ENCODE measurements around the gene CYGB. TPM values are rescaled to one million over a fixed set of nuclear protein-coding genes. Genes with fewer than 3 reads are reported as not detected.

CYGB gene
- total and polyA plus RNA-seq, 2 of the 13 experiments (the other 11 are each of a cell fraction or from before 2014, with no cell fraction given), result 18.9 to 27.1 TPM

DNA sequence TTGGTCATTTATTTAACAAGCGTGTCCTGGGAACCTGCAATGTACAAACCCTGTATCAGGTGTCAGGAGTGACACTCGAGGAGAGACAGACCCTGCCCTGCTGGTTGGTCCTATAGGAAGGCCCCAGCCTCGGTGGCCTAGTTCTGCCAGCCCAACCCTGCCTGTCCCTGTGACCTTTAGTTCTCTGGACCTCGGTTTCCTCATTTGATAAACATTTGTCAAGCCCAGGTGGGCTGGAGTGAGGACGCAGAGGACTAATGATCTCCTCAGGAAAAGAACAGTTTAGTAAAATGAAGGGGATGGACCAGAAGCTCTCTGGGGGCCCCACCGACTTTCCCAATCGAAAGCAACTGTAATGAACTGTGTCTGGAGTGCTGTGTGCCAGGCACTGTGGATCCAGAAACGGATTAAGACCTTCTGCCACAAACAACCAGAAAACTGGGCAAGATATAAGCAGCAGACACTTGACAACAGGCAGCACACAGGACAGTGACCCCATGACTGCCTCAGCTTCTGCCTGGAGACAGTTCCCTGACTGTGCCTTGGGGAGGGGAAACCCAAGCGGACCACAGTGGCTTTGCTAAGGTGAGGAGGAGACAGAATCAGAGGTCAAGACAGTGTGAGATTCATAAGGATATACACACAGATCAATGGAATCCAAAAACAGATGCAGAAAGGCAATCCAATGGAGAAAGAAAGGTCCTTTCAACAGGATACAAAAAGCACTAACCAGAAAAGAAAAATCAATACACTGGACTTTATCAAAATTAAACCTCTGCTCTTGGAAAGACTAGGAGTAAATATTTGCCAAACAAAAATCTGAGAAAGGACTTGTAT, 11.1 kb upstream of the CYGB start (continued):
- TF ChIP-seq, protein P1, sequence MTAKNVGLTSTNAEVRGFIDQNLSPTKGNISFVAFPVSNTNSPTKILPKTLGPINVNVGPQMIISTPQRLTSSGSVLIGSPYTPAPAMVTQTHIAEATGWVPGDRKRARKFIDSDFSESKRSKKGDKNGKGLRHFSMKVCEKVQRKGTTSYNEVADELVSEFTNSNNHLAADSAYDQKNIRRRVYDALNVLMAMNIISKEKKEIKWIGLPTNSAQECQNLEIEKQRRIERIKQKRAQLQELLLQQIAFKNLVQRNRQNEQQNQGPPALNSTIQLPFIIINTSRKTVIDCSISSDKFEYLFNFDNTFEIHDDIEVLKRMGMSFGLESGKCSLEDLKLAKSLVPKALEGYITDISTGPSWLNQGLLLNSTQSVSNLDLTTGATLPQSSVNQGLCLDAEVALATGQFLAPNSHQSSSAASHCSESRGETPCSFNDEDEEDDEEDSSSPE (CRISPR knock-in tag; IDR thresholded peaks at IDR 0.05), result no peak
- TF ChIP-seq, protein P2, sequence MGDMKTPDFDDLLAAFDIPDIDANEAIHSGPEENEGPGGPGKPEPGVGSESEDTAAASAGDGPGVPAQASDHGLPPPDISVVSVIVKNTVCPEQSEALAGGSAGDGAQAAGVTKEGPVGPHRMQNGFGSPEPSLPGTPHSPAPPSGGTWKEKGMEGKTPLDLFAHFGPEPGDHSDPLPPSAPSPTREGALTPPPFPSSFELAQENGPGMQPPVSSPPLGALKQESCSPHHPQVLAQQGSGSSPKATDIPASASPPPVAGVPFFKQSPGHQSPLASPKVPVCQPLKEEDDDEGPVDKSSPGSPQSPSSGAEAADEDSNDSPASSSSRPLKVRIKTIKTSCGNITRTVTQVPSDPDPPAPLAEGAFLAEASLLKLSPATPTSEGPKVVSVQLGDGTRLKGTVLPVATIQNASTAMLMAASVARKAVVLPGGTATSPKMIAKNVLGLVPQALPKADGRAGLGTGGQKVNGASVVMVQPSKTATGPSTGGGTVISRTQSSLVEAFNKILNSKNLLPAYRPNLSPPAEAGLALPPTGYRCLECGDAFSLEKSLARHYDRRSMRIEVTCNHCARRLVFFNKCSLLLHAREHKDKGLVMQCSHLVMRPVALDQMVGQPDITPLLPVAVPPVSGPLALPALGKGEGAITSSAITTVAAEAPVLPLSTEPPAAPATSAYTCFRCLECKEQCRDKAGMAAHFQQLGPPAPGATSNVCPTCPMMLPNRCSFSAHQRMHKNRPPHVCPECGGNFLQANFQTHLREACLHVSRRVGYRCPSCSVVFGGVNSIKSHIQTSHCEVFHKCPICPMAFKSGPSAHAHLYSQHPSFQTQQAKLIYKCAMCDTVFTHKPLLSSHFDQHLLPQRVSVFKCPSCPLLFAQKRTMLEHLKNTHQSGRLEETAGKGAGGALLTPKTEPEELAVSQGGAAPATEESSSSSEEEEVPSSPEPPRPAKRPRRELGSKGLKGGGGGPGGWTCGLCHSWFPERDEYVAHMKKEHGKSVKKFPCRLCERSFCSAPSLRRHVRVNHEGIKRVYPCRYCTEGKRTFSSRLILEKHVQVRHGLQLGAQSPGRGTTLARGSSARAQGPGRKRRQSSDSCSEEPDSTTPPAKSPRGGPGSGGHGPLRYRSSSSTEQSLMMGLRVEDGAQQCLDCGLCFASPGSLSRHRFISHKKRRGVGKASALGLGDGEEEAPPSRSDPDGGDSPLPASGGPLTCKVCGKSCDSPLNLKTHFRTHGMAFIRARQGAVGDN (CRISPR knock-in tag; IDR thresholded peaks at IDR 0.05), result peak; percentile 42; the same call in 1 of the 2 replicates
- TF ChIP-seq MZF1 (CRISPR knock-in tag; IDR thresholded peaks at IDR 0.05; ENCODE audit: borderline replicate concordance), result no peak
- TF ChIP-seq FOXC1 (CRISPR knock-in tag; IDR thresholded peaks at IDR 0.05; ENCODE audit: borderline replicate concordance), result peak; percentile 73; the same call in 1 of the 2 replicates
- 0 out of 2 replicates have a peak, but pooled peaks have one; percentile 39 for TF ChIP-seq ZNF747 (CRISPR knock-in tag; IDR thresholded peaks at IDR 0.05; ENCODE audit: borderline replicate concordance)
- TF ChIP-seq, protein P3, sequence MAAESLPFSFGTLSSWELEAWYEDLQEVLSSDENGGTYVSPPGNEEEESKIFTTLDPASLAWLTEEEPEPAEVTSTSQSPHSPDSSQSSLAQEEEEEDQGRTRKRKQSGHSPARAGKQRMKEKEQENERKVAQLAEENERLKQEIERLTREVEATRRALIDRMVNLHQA (CRISPR knock-in tag; IDR thresholded peaks at IDR 0.05), result no peak
- no peak for TF ChIP-seq PHB2 (IDR thresholded peaks at IDR 0.05; ENCODE audit: partially characterized antibody)
- TF ChIP-seq, protein P4, sequence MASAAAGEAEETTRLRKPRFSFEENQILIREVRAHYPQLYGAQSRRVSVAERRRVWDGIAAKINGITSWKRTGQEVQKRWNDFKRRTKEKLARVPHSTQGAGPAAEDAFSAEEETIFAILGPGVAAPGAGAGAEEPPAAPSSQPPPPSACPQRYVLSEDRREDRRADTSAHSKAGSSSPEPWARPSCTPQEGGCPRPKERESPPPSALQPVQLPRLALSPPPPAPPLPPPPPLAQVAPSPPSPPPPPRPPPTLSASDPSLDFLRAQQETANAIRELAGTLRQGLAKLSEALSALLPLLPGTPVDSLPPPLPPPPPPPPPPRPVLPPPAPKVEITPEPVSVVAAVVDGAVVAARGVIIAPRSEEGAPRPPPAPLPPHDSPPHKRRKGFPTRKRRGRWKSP (CRISPR knock-in tag; IDR thresholded peaks at IDR 0.05), result 0 out of 2 replicates have a peak, but pooled peaks have one; percentile 34
- TF ChIP-seq, protein P5, sequence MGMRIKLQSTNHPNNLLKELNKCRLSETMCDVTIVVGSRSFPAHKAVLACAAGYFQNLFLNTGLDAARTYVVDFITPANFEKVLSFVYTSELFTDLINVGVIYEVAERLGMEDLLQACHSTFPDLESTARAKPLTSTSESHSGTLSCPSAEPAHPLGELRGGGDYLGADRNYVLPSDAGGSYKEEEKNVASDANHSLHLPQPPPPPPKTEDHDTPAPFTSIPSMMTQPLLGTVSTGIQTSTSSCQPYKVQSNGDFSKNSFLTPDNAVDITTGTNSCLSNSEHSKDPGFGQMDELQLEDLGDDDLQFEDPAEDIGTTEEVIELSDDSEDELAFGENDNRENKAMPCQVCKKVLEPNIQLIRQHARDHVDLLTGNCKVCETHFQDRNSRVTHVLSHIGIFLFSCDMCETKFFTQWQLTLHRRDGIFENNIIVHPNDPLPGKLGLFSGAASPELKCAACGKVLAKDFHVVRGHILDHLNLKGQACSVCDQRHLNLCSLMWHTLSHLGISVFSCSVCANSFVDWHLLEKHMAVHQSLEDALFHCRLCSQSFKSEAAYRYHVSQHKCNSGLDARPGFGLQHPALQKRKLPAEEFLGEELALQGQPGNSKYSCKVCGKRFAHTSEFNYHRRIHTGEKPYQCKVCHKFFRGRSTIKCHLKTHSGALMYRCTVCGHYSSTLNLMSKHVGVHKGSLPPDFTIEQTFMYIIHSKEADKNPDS (CRISPR knock-in tag; IDR thresholded peaks at IDR 0.05), result no peak
- peak; percentile 56; the same call in 1 of the 2 replicates for TF ChIP-seq HNF4G (IDR thresholded peaks at IDR 0.05; ENCODE audit: borderline replicate concordance, low read depth, low read length)
- TF ChIP-seq HNF4G (CRISPR knock-in tag; IDR thresholded peaks at IDR 0.05; ENCODE audit: borderline replicate concordance, low read depth), result no peak; the same call in 1 of the 2 replicates
- TF ChIP-seq ESRRA (CRISPR knock-in tag; IDR thresholded peaks at IDR 0.05; ENCODE audit: low read depth), result peak; percentile 82
- TF ChIP-seq ZNF431 (CRISPR knock-in tag; IDR thresholded peaks at IDR 0.05; ENCODE audit: borderline replicate concordance, low read depth), result 0 out of 2 replicates have a peak, but pooled peaks have one; percentile 33
- no peak for TF ChIP-seq ZC3H13 (CRISPR knock-in tag; IDR thresholded peaks at IDR 0.05)
- TF ChIP-seq, protein P6, sequence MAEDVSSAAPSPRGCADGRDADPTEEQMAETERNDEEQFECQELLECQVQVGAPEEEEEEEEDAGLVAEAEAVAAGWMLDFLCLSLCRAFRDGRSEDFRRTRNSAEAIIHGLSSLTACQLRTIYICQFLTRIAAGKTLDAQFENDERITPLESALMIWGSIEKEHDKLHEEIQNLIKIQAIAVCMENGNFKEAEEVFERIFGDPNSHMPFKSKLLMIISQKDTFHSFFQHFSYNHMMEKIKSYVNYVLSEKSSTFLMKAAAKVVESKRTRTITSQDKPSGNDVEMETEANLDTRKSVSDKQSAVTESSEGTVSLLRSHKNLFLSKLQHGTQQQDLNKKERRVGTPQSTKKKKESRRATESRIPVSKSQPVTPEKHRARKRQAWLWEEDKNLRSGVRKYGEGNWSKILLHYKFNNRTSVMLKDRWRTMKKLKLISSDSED (CRISPR knock-in tag; IDR thresholded peaks at IDR 0.05), result no peak
